PFSK-1 (cell line): ENCODE results near the gene SLC4A4.

Experiments
- POLR2AphosphoS5 ChIP-seq: IDR thresholded peaks from 2 replicates; pipeline ENCODE4 v1.6.1; 2012; ENCODE audit warnings: low read depth, mild to moderate bottlenecking, control low read depth, low read length, moderate library complexity
- TF ChIP-seq, protein P1 (sequence below), 2 experiments: IDR thresholded peaks; 2 replicates each; pipeline versions ENCODE4 v1.6.1 to v1.8.0; 2011 to 2012; ENCODE audit warnings: low read depth in 2 of 2, low read length in 2 of 2, control low read depth in 1 of 2, inconsistent platforms in 1 of 2, mild to moderate bottlenecking in 1 of 2, moderate library complexity in 1 of 2; ENCODE audit not compliant: insufficient read depth in 1 of 2

DNA sequence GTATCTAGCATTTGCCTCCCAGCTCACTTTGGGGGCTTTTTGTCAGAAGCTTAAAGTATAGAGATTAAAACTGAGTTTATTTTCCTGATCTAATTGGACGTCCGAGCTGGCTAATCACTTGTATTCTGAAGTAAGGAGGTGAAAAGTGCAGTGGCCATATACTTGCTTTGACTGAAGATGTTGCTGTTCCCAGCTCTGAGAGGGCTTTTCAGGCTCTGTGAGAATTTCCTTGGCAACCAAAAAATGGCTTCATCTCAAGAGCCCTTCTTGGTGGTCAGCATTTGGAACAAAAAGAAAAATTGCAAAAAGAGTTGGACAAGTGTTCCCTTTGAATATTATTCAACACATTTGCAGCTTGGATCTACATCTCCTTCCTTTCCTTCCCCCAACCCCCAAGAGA, 67.0 kb downstream of the SLC4A4 start:
- no peak for TF ChIP-seq POLR2AphosphoS5
- TF ChIP-seq, protein P1, sequence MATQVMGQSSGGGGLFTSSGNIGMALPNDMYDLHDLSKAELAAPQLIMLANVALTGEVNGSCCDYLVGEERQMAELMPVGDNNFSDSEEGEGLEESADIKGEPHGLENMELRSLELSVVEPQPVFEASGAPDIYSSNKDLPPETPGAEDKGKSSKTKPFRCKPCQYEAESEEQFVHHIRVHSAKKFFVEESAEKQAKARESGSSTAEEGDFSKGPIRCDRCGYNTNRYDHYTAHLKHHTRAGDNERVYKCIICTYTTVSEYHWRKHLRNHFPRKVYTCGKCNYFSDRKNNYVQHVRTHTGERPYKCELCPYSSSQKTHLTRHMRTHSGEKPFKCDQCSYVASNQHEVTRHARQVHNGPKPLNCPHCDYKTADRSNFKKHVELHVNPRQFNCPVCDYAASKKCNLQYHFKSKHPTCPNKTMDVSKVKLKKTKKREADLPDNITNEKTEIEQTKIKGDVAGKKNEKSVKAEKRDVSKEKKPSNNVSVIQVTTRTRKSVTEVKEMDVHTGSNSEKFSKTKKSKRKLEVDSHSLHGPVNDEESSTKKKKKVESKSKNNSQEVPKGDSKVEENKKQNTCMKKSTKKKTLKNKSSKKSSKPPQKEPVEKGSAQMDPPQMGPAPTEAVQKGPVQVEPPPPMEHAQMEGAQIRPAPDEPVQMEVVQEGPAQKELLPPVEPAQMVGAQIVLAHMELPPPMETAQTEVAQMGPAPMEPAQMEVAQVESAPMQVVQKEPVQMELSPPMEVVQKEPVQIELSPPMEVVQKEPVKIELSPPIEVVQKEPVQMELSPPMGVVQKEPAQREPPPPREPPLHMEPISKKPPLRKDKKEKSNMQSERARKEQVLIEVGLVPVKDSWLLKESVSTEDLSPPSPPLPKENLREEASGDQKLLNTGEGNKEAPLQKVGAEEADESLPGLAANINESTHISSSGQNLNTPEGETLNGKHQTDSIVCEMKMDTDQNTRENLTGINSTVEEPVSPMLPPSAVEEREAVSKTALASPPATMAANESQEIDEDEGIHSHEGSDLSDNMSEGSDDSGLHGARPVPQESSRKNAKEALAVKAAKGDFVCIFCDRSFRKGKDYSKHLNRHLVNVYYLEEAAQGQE (IDR thresholded peaks at IDR 0.05; ENCODE audit: insufficient read depth in 1 of 2, low read depth in 2 of 2, low read length in 2 of 2) = no peak
